Peyer's patch (tissue), 4 donors: ENCODE results near the gene ELMO1. TPM values are rescaled to one million over a fixed set of nuclear protein-coding genes. Genes with fewer than 3 reads are reported as not detected.

Source experiments
- DNase-seq, 3 donors: peaks; one replicate each; pipeline ENCODE4 v3.0.0-alpha.2; 2017 to 2019
- H3K27ac ChIP-seq, 4 donors: fragments of 200-600 bp; sonication (generic); one replicate each; pipeline ENCODE4 v1.5.1; 2016 to 2019
- H3K27me3 ChIP-seq, 2 donors: fragments of 200-600 bp; sonication (generic); one replicate each; pipeline ENCODE4 v1.5.1; 2019
- H3K36me3 ChIP-seq, 3 donors: fragments of 200-600 bp; sonication (generic); one replicate each; pipeline ENCODE4 v1.5.1; 2016 to 2019
- H3K4me1 ChIP-seq, 4 donors: fragments of 200-600 bp; sonication (generic); one replicate each; pipeline ENCODE4 v1.5.1; 2016 to 2019
- H3K4me3 ChIP-seq, 4 donors: fragments of 200-600 bp; sonication (generic); 1 replicate in 3 of 4; 2 replicates in 1 of 4; pipeline ENCODE4 v1.5.1; 2016 to 2019; ENCODE audit warnings: mild to moderate bottlenecking in 1 of 4
- H3K9me3 ChIP-seq, 4 donors: fragments of 200-600 bp; sonication (generic); one replicate each; pipeline ENCODE4 v1.5.1; 2016 to 2019; ENCODE audit warnings: mild to moderate bottlenecking in 1 of 4
- POLR2A ChIP-seq, 2 donors: fragments of 450-650 bp; IDR thresholded peaks; one replicate each; pipeline ENCODE4 v1.5.1; 2017; ENCODE audit warnings: antibody characterized with exemption in 2 of 2, mild to moderate bottlenecking in 2 of 2, moderate library complexity in 2 of 2
- total RNA-seq, 4 donors: library from RNA; depleted of rRNA; stranded (reverse); fragments of >200 nt; gene quantifications; one replicate each; pipeline ENCODE4 v1.1.0, GENCODE V29; 2016
- TF ChIP-seq, protein P1 (sequence below), 6 experiments: fragments of 450-650 bp in 4 of 6; fragments of 200-600 bp in 2 of 6; sonication (generic) in 1 of 6; IDR thresholded peaks; one replicate each; pipeline ENCODE4 v1.5.1; 2017 to 2019; ENCODE audit warnings: antibody characterized with exemption in 6 of 6, mild to moderate bottlenecking in 3 of 6, moderate library complexity in 1 of 6

ELMO1 gene
- total RNA-seq, 4 donors from 2014 or later: 43.1 to 381 (median 72.2) TPM

DNA sequence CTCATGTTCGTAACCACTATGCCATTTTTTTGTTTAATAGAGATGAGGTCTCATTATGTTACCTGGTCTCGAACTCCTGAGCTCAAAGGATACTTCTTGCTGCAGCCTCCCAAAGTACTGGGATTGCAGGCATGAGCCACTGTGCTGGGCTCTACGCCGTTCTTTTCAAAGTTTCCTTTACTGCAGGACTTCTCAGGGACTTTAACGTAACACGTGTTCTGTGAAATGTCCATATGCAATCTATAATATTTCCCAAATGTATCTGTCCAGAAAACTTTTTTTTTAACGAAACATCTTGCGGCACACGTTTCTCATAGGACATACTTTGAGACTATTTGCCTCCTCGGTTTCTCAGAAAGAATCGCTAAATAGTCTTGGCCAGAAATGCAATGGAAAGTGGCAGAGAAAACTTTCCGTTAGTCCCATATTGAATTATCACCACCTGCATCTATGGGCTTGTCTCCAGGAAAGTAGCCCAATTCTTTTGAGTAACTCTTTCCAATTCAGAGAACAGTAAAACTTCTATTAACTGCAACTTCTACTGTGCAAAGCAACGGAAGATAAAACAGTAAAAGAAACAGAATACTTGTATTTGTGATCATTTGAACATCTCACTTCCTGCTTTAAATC is 96.3 kb downstream of the ELMO1 start:
- no peak for DNase-seq
- H3K36me3 ChIP-seq: no peaks in the 10 kb centered on the region
- H3K4me3 ChIP-seq: peak overlapping the region in 3 of 4 donors; percentile 36 to 39 (median 38)
- H3K9me3 ChIP-seq: no peaks in the 10 kb centered on the region
- H3K27ac ChIP-seq: peak overlapping the region in 1 of 4 donors; percentile 71
- peaks cover 0 to 7% (median 3%) of the 10 kb centered on the region in 4 donors for H3K4me1 ChIP-seq
- no peaks in the 10 kb centered on the region for H3K27me3 ChIP-seq
- TF ChIP-seq, protein P1, sequence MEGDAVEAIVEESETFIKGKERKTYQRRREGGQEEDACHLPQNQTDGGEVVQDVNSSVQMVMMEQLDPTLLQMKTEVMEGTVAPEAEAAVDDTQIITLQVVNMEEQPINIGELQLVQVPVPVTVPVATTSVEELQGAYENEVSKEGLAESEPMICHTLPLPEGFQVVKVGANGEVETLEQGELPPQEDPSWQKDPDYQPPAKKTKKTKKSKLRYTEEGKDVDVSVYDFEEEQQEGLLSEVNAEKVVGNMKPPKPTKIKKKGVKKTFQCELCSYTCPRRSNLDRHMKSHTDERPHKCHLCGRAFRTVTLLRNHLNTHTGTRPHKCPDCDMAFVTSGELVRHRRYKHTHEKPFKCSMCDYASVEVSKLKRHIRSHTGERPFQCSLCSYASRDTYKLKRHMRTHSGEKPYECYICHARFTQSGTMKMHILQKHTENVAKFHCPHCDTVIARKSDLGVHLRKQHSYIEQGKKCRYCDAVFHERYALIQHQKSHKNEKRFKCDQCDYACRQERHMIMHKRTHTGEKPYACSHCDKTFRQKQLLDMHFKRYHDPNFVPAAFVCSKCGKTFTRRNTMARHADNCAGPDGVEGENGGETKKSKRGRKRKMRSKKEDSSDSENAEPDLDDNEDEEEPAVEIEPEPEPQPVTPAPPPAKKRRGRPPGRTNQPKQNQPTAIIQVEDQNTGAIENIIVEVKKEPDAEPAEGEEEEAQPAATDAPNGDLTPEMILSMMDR (IDR thresholded peaks at IDR 0.05): no peak
- no peak for TF ChIP-seq POLR2A (IDR thresholded peaks at IDR 0.05)

DNA sequence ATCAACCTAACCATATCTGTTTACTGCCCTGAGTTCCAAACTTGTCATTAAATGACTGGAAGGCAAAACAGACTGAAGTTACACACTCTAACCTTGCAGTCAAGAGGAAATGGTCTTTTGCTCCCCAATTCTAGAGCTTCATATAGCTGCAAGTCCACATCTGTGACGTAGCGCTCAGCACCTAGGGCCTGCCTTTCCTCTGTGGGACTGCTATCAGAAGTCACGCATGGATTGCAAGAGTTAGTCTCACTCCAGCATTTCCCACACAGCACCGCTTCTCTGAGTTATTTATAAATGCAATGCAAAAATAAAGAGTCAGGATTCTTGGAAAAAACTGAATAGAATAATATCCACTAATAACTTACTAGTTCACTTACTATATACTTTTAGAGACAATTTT is 96.9 kb downstream of the ELMO1 start:
- no peak overlapping the region for H3K4me3 ChIP-seq
- H3K9me3 ChIP-seq: no peaks in the 10 kb centered on the region
- H3K4me1 ChIP-seq: peaks cover 0 to 7% (median 3%) of the 10 kb centered on the region in 4 donors
- no peaks in the 10 kb centered on the region for H3K36me3 ChIP-seq
- no peak overlapping the region for H3K27ac ChIP-seq
- TF ChIP-seq, protein P1 (IDR thresholded peaks at IDR 0.05): no peak
- no peak for TF ChIP-seq POLR2A (IDR thresholded peaks at IDR 0.05)
- no peaks in the 10 kb centered on the region for H3K27me3 ChIP-seq
- DNase-seq: no peak

GRCh38 chr7:37349979-37350590 is 98.6 kb downstream of the ELMO1 start:
- Histone ChIP-seq H3K4me3 (peak overlapping the region in 1 of 4 donors; percentile 4), H3K4me1 (peaks cover 0 to 11% (median 4%) of the 10 kb centered on the region in 4 donors), H3K27ac (peak overlapping the region in 1 of 4 donors; percentile 50), H3K9me3 (no peaks in the 10 kb centered on the region), H3K27me3 (no peaks in the 10 kb centered on the region), H3K36me3 (no peaks in the 10 kb centered on the region)
- TF ChIP-seq, protein P1 (IDR thresholded peaks at IDR 0.05): no peak
- no peak for TF ChIP-seq POLR2A (IDR thresholded peaks at IDR 0.05)
- DNase-seq: peak in 2 of 3 donors; percentile 47 to 62

- peak overlapping the region in 1 of 4 donors; percentile 47 for H3K27ac ChIP-seq
- H3K9me3 ChIP-seq: no peaks in the 10 kb centered on the region
- H3K4me1 ChIP-seq: peaks cover 0 to 12% (median 5%) of the 10 kb centered on the region in 4 donors
- no peak overlapping the region for H3K4me3 ChIP-seq
- no peak for DNase-seq
- no peaks in the 10 kb centered on the region for H3K27me3 ChIP-seq
- H3K36me3 ChIP-seq: no peaks in the 10 kb centered on the region
- TF ChIP-seq, protein P1 (IDR thresholded peaks at IDR 0.05): no peak
- TF ChIP-seq POLR2A (IDR thresholded peaks at IDR 0.05): no peak
These were observed 99.7 kb downstream of the ELMO1 start for GRCh38 chr7:37348982-37349381.

DNA sequence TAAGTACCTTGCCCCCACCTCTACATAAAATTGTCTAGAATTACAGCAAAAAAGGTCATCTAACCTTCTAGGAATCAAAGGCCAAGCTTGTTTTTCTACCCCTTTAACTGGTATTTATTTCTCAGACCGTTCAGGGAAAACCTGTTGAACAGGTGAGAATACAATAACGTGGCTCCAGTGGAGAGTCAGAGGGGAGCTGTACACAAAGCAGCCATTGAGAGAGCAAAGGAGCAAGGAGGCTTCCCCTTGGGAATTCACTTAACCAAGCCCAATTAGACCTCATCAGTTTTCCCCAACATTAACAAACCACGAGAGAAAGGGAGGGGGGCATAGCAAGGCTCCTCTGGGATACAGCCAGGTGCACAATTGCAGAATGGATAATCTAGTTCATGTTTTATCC is 101.9 kb downstream of the ELMO1 start:
- Histone ChIP-seq H3K27ac (no peak overlapping the region), H3K36me3 (no peaks in the 10 kb centered on the region), H3K4me1 (peaks cover 0 to 15% (median 6%) of the 10 kb centered on the region in 4 donors), H3K4me3 (no peak overlapping the region), H3K9me3 (no peaks in the 10 kb centered on the region), H3K27me3 (no peaks in the 10 kb centered on the region)
- no peak for DNase-seq
- TF ChIP-seq, protein P1 (IDR thresholded peaks at IDR 0.05): no peak
- no peak for TF ChIP-seq POLR2A (IDR thresholded peaks at IDR 0.05)
